Keratinocyte (primary cell): ENCODE results near the gene TPST2.

ENCODE experiments used
- EZH2 ChIP-seq: IDR thresholded peaks from one replicate; pipeline ENCODE4 v1.6.1; 2012; ENCODE audit warnings: inconsistent platforms, mild to moderate bottlenecking, low read length, moderate library complexity
- TF ChIP-seq, protein P1 (sequence below), 3 experiments: IDR thresholded peaks in 1 of 3; conservative IDR thresholded peaks in 1 of 3; optimal IDR thresholded peaks in 1 of 3; 2 replicates in 2 of 3; 3 replicates in 1 of 3; pipeline versions ENCODE3 to v1.5.1; 2011; ENCODE audit warnings: low read length in 3 of 3, mild to moderate bottlenecking in 3 of 3, moderate library complexity in 2 of 3, control low read depth in 1 of 3, inconsistent platforms in 1 of 3; ENCODE audit not compliant: insufficient read depth in 2 of 3; ENCODE audit errors: extremely low read depth in 1 of 3

DNA sequence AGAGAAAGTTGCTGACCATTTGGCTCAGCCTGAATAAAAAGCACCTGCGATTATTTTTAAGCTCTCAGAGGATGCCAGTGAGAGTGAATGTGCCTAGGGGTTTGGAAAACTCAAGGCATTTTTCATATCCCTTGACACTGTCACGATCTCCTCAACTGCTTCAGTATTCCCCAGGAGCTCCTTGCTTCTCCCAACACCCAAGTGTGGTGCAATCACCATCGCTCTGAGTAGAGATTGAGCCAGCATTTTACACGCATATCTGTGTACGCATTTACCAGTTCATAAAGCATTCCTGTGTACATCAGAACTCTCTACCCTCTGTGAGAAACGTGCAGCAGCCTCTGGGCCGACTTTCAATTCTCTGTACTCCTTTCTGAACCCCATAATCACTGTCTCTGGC lies 104.9 kb downstream of the TPST2 start:
- TF ChIP-seq, protein P1, sequence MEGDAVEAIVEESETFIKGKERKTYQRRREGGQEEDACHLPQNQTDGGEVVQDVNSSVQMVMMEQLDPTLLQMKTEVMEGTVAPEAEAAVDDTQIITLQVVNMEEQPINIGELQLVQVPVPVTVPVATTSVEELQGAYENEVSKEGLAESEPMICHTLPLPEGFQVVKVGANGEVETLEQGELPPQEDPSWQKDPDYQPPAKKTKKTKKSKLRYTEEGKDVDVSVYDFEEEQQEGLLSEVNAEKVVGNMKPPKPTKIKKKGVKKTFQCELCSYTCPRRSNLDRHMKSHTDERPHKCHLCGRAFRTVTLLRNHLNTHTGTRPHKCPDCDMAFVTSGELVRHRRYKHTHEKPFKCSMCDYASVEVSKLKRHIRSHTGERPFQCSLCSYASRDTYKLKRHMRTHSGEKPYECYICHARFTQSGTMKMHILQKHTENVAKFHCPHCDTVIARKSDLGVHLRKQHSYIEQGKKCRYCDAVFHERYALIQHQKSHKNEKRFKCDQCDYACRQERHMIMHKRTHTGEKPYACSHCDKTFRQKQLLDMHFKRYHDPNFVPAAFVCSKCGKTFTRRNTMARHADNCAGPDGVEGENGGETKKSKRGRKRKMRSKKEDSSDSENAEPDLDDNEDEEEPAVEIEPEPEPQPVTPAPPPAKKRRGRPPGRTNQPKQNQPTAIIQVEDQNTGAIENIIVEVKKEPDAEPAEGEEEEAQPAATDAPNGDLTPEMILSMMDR (optimal IDR thresholded peaks at IDR 0.05 in 1 of 3, IDR thresholded peaks at IDR 0.05 in 1 of 3, conservative IDR thresholded peaks at IDR 0.05 in 1 of 3; ENCODE audit: extremely low read depth in 1 of 3, insufficient read depth in 2 of 3, low read length in 3 of 3), result no peak
- no peak for TF ChIP-seq EZH2
